Measurements from ENCODE around the gene ACSS3. TPM values are rescaled to one million over a fixed set of nuclear protein-coding genes. Genes with fewer than 3 reads are reported as not detected.

The ACSS3 gene
- total RNA-seq, 1 donor from 2014 or later, result 1.1 TPM

DNA sequence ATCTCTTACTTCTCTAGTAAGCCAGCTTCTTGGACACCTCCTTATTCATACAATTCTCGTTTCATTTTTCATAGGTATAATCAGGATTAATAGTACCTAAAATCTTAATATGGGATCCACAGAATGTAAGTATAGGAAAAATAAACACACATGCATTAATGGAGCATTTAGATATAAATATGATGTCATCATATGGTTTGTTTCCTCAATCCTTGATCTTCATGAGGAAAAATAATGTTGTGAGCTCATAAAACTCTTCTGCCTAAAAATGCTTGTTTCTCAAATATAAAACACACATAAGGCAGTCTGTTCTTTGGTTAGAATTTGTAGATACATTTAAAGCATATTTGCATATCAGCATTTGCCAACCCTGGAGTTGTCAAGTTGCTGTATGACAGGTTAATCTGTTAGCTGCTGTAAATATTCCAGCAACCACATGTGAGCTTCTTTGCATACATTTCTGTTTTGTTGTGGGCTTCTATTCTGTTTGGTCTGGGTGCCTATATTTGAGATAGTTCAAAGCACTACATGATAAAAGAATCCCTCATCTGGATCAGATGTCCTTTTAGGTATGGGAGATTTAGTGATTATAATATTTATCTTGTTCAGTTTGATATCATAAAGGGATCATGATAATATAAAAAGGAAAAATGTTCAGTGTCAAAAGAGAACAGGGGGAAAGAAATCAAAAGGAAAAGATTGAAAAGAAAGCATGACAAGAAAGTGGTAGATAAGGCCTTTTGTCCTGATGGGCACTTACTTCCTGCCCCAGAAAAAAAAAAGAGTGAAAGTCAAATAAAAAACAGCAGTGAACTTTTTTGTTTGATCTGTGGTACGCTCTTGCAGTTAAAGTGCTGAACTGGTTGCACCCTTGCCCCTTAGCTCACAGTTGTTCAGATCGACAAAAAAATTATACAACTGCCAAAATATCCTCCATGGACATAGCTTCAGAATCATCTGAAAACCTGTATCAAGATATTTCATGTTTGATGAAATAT, 68.6 kb downstream of the ACSS3 start:
- DNase-seq (ENCODE audit: low read depth) (no peak), FAIRE-seq (no peak)
- Histone ChIP-seq H3K4me3 (ENCODE audit: low read depth, low read length) (no peak overlapping the region), H3K36me3 (ENCODE audit: control insufficient read depth, insufficient read depth, low read length) (no peaks in the 10 kb centered on the region), H3K27me3 (ENCODE audit: control insufficient read depth, insufficient read depth, low read length) (no peaks in the 10 kb centered on the region)
- TF ChIP-seq, protein P1, sequence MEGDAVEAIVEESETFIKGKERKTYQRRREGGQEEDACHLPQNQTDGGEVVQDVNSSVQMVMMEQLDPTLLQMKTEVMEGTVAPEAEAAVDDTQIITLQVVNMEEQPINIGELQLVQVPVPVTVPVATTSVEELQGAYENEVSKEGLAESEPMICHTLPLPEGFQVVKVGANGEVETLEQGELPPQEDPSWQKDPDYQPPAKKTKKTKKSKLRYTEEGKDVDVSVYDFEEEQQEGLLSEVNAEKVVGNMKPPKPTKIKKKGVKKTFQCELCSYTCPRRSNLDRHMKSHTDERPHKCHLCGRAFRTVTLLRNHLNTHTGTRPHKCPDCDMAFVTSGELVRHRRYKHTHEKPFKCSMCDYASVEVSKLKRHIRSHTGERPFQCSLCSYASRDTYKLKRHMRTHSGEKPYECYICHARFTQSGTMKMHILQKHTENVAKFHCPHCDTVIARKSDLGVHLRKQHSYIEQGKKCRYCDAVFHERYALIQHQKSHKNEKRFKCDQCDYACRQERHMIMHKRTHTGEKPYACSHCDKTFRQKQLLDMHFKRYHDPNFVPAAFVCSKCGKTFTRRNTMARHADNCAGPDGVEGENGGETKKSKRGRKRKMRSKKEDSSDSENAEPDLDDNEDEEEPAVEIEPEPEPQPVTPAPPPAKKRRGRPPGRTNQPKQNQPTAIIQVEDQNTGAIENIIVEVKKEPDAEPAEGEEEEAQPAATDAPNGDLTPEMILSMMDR (IDR thresholded peaks at IDR 0.05; ENCODE audit: insufficient read depth, low read length, severe bottlenecking), result no peak

DNA sequence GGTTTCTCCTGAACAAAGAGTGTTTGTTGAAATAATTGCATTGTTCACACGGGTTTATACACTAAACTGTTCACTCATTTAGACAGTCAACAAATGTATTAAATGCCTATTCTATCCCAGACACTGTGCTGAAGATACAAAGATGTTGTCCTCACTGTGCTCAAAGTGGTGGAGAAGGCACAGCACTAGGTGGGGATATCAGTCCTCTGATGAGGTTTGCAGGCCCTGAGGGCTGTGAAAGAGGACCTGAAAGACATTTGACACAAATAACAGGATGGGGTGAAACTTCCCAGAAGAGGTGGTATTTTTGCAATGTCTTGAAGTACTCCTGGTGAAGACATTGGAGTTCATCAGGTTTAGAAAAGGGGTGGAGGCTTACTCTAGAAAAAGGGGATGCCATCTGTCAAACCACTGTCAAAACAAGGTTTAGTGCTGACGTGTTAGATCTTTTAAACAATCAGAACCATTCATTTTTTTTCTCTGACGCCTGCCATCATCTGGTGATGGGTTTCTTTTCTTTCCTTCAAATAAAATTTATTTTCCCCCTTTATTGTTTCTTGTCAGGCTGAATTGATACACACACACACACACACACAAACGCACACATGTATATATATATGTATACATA, 69.5 kb downstream of the ACSS3 start:
- Histone ChIP-seq H3K36me3 (ENCODE audit: control insufficient read depth, insufficient read depth, low read length) (no peaks in the 10 kb centered on the region), H3K4me3 (ENCODE audit: low read depth, low read length) (no peak overlapping the region), H3K27me3 (ENCODE audit: control insufficient read depth, insufficient read depth, low read length) (no peaks in the 10 kb centered on the region)
- DNase-seq (ENCODE audit: low read depth) (no peak), FAIRE-seq (no peak)
- TF ChIP-seq, protein P1 (IDR thresholded peaks at IDR 0.05; ENCODE audit: insufficient read depth, low read length, severe bottlenecking), result no peak

DNA sequence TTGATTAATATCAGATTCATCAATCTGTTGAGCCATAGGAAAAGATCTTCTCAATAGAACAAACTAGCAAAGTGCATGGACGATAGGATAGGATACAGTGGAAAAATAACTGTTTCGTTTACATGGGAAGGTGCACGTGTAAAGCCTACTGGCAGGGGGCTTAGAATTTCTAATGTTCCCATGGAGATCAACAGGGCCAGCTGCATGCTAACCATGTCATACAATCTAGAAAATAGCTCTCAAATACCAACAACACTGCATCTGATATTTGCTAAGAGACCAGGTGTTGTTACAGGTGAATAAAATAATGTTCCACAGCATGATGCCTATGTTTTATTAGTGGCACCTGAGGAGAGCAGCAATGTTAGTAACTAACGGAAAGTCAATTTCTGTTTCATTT, 72.5 kb downstream of the ACSS3 start:
- H3K27me3 ChIP-seq (ENCODE audit: control insufficient read depth, insufficient read depth, low read length), result no peaks in the 10 kb centered on the region
- H3K4me3 ChIP-seq (ENCODE audit: low read depth, low read length), result no peak overlapping the region
- DNase-seq (ENCODE audit: low read depth), result no peak
- FAIRE-seq, result no peak
- TF ChIP-seq, protein P1 (IDR thresholded peaks at IDR 0.05; ENCODE audit: insufficient read depth, low read length, severe bottlenecking), result no peak
- H3K36me3 ChIP-seq (ENCODE audit: control insufficient read depth, insufficient read depth, low read length), result no peaks in the 10 kb centered on the region

DNA sequence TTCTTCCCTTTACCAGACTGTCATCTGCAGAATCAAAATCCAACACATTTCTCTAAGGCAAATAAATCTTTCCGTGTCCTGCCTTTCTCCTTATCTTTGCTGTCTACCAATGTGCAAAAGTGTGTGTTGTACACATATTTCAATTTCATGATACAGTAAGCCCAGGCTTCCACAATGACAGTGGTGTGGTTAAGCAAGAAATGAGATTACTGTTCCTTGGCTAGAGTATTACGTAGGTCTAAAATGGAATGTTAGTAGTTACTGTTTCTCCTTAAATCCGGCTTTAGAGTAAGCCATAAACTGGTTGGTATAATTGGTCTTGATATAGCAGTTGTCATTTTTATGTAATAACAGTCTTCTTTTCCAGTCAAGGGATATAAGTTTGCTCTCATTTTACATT, 82.0 kb downstream of the ACSS3 start:
- FAIRE-seq, result no peak

DNA sequence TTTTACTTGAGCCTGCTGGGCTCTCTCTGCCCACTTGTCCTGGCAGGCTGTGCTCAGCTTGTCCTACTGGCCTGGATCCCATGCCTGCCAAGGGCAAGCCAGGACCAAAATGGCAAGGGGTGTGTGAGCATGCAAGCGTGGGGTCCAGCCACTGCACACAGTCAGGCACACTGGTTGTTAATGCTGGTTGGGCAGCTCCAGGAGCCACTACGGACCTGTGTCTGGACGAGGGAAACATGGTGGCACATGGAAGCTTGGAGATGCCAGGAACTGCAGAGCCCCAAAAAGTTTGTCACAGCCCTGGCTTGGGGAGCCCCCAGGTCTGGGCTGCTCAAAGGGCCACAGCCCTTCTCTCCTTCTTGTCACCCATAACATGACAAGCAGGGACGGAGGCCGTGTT, 83.8 kb downstream of the ACSS3 start:
- FAIRE-seq (no peak), DNase-seq (ENCODE audit: low read depth) (no peak)
- no peaks in the 10 kb centered on the region for H3K36me3 ChIP-seq (ENCODE audit: control insufficient read depth, insufficient read depth, low read length)
- TF ChIP-seq, protein P1 (IDR thresholded peaks at IDR 0.05; ENCODE audit: insufficient read depth, low read length, severe bottlenecking), result no peak
- H3K4me3 ChIP-seq (ENCODE audit: low read depth, low read length), result no peak overlapping the region
- no peaks in the 10 kb centered on the region for H3K27me3 ChIP-seq (ENCODE audit: control insufficient read depth, insufficient read depth, low read length)

More for the DNA sequence above, 82.0 kb downstream of the ACSS3 start:
- H3K4me3 ChIP-seq (ENCODE audit: low read depth, low read length), result no peak overlapping the region
- TF ChIP-seq, protein P1 (IDR thresholded peaks at IDR 0.05; ENCODE audit: insufficient read depth, low read length, severe bottlenecking), result no peak
- no peaks in the 10 kb centered on the region for H3K36me3 ChIP-seq (ENCODE audit: control insufficient read depth, insufficient read depth, low read length)
- H3K27me3 ChIP-seq (ENCODE audit: control insufficient read depth, insufficient read depth, low read length), result no peaks in the 10 kb centered on the region
- DNase-seq (ENCODE audit: low read depth), result no peak

Data from bronchial epithelial cell (primary cell).